Measurements from ENCODE around the gene ZNF609.

The ZNF609 gene

GRCh38 chr15:64667736-64668161, 207.4 kb downstream of the ZNF609 start:
- TF ChIP-seq, protein P1, sequence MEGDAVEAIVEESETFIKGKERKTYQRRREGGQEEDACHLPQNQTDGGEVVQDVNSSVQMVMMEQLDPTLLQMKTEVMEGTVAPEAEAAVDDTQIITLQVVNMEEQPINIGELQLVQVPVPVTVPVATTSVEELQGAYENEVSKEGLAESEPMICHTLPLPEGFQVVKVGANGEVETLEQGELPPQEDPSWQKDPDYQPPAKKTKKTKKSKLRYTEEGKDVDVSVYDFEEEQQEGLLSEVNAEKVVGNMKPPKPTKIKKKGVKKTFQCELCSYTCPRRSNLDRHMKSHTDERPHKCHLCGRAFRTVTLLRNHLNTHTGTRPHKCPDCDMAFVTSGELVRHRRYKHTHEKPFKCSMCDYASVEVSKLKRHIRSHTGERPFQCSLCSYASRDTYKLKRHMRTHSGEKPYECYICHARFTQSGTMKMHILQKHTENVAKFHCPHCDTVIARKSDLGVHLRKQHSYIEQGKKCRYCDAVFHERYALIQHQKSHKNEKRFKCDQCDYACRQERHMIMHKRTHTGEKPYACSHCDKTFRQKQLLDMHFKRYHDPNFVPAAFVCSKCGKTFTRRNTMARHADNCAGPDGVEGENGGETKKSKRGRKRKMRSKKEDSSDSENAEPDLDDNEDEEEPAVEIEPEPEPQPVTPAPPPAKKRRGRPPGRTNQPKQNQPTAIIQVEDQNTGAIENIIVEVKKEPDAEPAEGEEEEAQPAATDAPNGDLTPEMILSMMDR (IDR thresholded peaks at IDR 0.05; ENCODE audit: poor library complexity, severe bottlenecking): no peak
- Histone ChIP-seq H3K4me3 (ENCODE audit: severe bottlenecking) (no peak overlapping the region), H3K9me3 (ENCODE audit: severe bottlenecking) (no peaks in the 10 kb centered on the region), H3K36me3 (ENCODE audit: low read depth) (peaks cover 6% of the 10 kb centered on the region), H3K27ac (ENCODE audit: poor library complexity, severe bottlenecking) (no peak overlapping the region), H3K27me3 (ENCODE audit: insufficient read depth, poor library complexity, severe bottlenecking) (no peaks in the 10 kb centered on the region), H3K4me1 (ENCODE audit: insufficient read depth, poor library complexity, severe bottlenecking) (no peaks in the 10 kb centered on the region)
- no peak for ATAC-seq (ENCODE audit: low read depth)
- DNase-seq (ENCODE audit: low spot score): no peak

DNA sequence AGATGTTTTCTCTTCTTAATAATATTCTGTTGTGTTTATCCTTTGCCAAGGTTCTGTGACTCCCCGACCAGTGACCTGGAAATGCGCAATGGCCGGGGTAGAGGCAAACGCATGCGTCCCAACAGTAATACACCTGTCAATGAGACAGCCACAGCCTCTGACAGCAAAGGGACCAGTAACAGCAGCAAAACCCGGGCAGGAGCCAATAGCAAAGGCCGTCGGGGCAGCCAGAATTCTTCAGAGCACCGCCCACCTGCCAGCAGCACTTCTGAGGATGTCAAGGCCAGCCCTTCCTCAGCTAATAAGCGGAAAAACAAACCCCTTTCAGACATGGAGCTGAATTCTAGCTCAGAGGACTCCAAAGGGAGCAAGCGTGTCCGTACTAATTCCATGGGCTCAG, 213.5 kb downstream of the ZNF609 start:
- Histone ChIP-seq H3K27me3 (ENCODE audit: insufficient read depth, poor library complexity, severe bottlenecking) (no peaks in the 10 kb centered on the region), H3K4me1 (ENCODE audit: insufficient read depth, poor library complexity, severe bottlenecking) (no peaks in the 10 kb centered on the region), H3K9me3 (ENCODE audit: severe bottlenecking) (no peaks in the 10 kb centered on the region), H3K36me3 (ENCODE audit: low read depth) (peaks cover 46% of the 10 kb centered on the region), H3K27ac (ENCODE audit: poor library complexity, severe bottlenecking) (no peak overlapping the region), H3K4me3 (ENCODE audit: severe bottlenecking) (no peak overlapping the region)
- ATAC-seq (ENCODE audit: low read depth) (no peak), DNase-seq (ENCODE audit: low spot score) (no peak)
- TF ChIP-seq, protein P1 (IDR thresholded peaks at IDR 0.05; ENCODE audit: poor library complexity, severe bottlenecking): no peak

DNA sequence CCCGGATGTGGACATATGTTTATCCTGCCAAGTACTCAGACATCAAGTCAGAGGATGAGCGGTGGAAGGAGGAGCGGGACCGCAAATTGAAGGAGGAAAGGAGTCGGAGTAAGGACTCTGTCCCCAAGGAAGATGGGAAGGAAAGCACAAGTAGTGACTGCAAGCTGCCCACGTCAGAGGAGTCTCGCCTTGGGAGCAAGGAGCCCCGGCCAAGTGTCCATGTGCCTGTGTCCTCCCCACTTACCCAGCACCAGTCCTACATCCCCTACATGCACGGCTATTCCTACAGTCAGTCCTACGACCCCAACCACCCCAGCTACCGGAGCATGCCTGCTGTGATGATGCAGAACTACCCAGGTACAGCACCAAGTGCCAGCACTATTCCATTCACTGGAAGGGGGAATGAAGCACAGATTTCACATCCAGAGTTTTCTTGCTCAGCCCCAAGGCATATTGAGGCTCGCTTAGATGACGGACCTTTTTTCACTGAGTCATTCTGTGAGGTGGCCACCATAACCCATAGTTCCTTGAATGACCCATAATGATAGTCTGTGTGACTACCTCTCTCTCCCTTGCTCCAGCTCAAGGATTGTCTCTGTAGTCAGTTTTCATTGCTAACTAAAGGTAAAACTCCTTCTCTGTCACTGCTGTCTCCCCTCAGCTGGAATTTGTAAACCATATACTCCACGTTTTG, 217.9 kb downstream of the ZNF609 start:
- H3K9me3 ChIP-seq (ENCODE audit: severe bottlenecking): no peaks in the 10 kb centered on the region
- H3K4me3 ChIP-seq (ENCODE audit: severe bottlenecking): no peak overlapping the region
- TF ChIP-seq, protein P1 (IDR thresholded peaks at IDR 0.05; ENCODE audit: poor library complexity, severe bottlenecking): no peak
- H3K4me1 ChIP-seq (ENCODE audit: insufficient read depth, poor library complexity, severe bottlenecking): no peaks in the 10 kb centered on the region
- H3K27me3 ChIP-seq (ENCODE audit: insufficient read depth, poor library complexity, severe bottlenecking): no peaks in the 10 kb centered on the region
- ATAC-seq (ENCODE audit: low read depth) (no peak), DNase-seq (ENCODE audit: low spot score) (no peak)
- H3K27ac ChIP-seq (ENCODE audit: poor library complexity, severe bottlenecking): no peak overlapping the region
- H3K36me3 ChIP-seq (ENCODE audit: low read depth): peaks cover 79% of the 10 kb centered on the region

DNA sequence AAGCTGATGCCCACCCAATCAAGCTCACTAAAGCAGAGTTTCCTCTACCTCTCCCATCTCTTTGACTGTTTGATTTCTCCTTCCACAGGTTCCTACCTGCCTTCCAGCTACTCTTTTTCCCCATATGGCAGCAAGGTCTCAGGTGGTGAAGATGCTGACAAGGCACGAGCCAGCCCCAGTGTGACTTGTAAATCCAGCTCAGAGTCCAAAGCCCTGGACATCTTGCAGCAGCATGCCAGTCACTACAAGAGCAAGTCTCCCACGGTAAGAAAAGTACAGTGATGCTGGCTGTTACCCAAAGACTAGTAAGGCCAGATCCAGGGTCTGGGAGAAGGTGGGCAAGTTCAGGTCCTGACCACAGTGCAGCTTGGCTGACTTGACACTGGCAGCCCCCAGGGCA, 219.7 kb downstream of the ZNF609 start:
- DNase-seq (ENCODE audit: low spot score) (no peak), ATAC-seq (ENCODE audit: low read depth) (no peak)
- Histone ChIP-seq H3K9me3 (ENCODE audit: severe bottlenecking) (no peaks in the 10 kb centered on the region), H3K36me3 (ENCODE audit: low read depth) (peaks cover 78% of the 10 kb centered on the region), H3K4me1 (ENCODE audit: insufficient read depth, poor library complexity, severe bottlenecking) (no peaks in the 10 kb centered on the region), H3K27me3 (ENCODE audit: insufficient read depth, poor library complexity, severe bottlenecking) (no peaks in the 10 kb centered on the region), H3K4me3 (ENCODE audit: severe bottlenecking) (no peak overlapping the region), H3K27ac (ENCODE audit: poor library complexity, severe bottlenecking) (no peak overlapping the region)
- TF ChIP-seq, protein P1 (IDR thresholded peaks at IDR 0.05; ENCODE audit: poor library complexity, severe bottlenecking): no peak

- DNase-seq (ENCODE audit: low spot score) (no peak), ATAC-seq (ENCODE audit: low read depth) (peak; percentile 82)
- Histone ChIP-seq H3K4me1 (ENCODE audit: insufficient read depth, poor library complexity, severe bottlenecking) (no peaks in the 10 kb centered on the region), H3K27me3 (ENCODE audit: insufficient read depth, poor library complexity, severe bottlenecking) (no peaks in the 10 kb centered on the region), H3K36me3 (ENCODE audit: low read depth) (peaks cover 82% of the 10 kb centered on the region), H3K27ac (ENCODE audit: poor library complexity, severe bottlenecking) (no peak overlapping the region), H3K4me3 (ENCODE audit: severe bottlenecking) (no peak overlapping the region), H3K9me3 (ENCODE audit: severe bottlenecking) (no peaks in the 10 kb centered on the region)
- TF ChIP-seq, protein P1 (IDR thresholded peaks at IDR 0.05; ENCODE audit: poor library complexity, severe bottlenecking): peak; percentile 93
Measured at GRCh38 chr15:64681424-64682024, 221.1 kb downstream of the ZNF609 start.
